Left lung (tissue), 10 donors: Measurements from ENCODE around the gene RASGRP3. TPM values are rescaled to one million over a fixed set of nuclear protein-coding genes. Genes with fewer than 3 reads are reported as not detected.

ENCODE experiments used
- ATAC-seq: fragments of 200-7000 bp; cut with Tn5 transposase; one replicate; pipeline ENCODE4 v1.9.1; 2020; ENCODE audit warnings: moderate library complexity
- DNase-seq, 4 donors: peaks; one replicate each; pipeline ENCODE4 v3.0.0-alpha.2; 2013 to 2020
- H3K27ac ChIP-seq, 2 donors: fragments of 200-600 bp; sonication (generic) in 1 of 2; one replicate each; pipeline versions ENCODE4 v1.5.0 to v1.8.0; 2020 to 2021
- H3K27me3 ChIP-seq, 2 donors: fragments of 200-600 bp; sonication (generic) in 1 of 2; one replicate each; pipeline versions ENCODE4 v1.5.0 to v1.8.0; 2020 to 2021
- H3K36me3 ChIP-seq, 2 donors: fragments of 200-600 bp; sonication (generic) in 1 of 2; one replicate each; pipeline versions ENCODE4 v1.5.0 to v1.8.0; 2020 to 2021
- H3K4me1 ChIP-seq, 2 donors: fragments of 200-600 bp; one replicate each; pipeline ENCODE4 v1.8.0; 2021
- H3K4me3 ChIP-seq, 2 donors: fragments of 200-600 bp; sonication (generic) in 1 of 2; one replicate each; pipeline versions ENCODE4 v1.5.0 to v1.8.0; 2020 to 2021; ENCODE audit warnings: mild to moderate bottlenecking in 1 of 2
- H3K9me3 ChIP-seq, 2 donors: fragments of 200-600 bp; sonication (generic) in 1 of 2; one replicate each; pipeline versions ENCODE4 v1.5.0 to v1.8.0; 2020 to 2021
- CTCF ChIP-seq, 2 donors: fragments of 200-600 bp; sonication (generic) in 1 of 2; IDR thresholded peaks; one replicate each; pipeline versions ENCODE4 v1.5.0 to v1.8.0; 2021; ENCODE audit warnings: antibody characterized with exemption in 2 of 2
- intact Hi-C, 2 donors: fragments of 100-400 bp; cut with DNase I; formaldehyde crosslinking; loops; one replicate each; pipeline versions ENCODE4 v1.11.2 to v1.14.2; 2022
- polyA plus RNA-seq, 6 donors: library from polyadenylated mRNA; unstranded; fragments of 120-200 nt; gene quantifications; one replicate each; pipeline ENCODE4 v1.2.1, GENCODE V29; 2013; ENCODE audit not compliant: insufficient read length in 6 of 6
- total RNA-seq, 2 donors: library from RNA; stranded (reverse); fragmentation: NEBNext Ultra II Directional; extraction: Animal tissue kit (Norgen Biotek cat#: 25700); gene quantifications; one replicate each; pipeline ENCODE4 v1.2.1, GENCODE V29; 2021
- donor health status: DM: no; HTN: yes; CAD: no.
- donor health status: DM: no; HTN: no; CAD: no.

The RASGRP3 gene
- total and polyA plus RNA-seq, 8 donors: 20.3 to 48.7 (median 36.8) TPM

- Histone ChIP-seq H3K4me1 (peaks cover 9 to 18% of the 10 kb centered on the region in 2 donors), H3K27ac (no peak overlapping the region), H3K27me3 (no peaks in the 10 kb centered on the region), H3K9me3 (no peaks in the 10 kb centered on the region), H3K4me3 (no peak overlapping the region), H3K36me3 (no peaks in the 10 kb centered on the region)
- intact Hi-C loops: no loop called here
- TF ChIP-seq CTCF (IDR thresholded peaks at IDR 0.05): no peak
- no peak for ATAC-seq
- no peak for DNase-seq
Observed at GRCh38 chr2:33495683-33496082, 19.2 kb downstream of the RASGRP3 start.

- no peak for TF ChIP-seq CTCF (IDR thresholded peaks at IDR 0.05)
- Histone ChIP-seq H3K4me3 (no peak overlapping the region), H3K27ac (no peak overlapping the region), H3K27me3 (no peaks in the 10 kb centered on the region), H3K4me1 (peaks cover 9 to 18% of the 10 kb centered on the region in 2 donors), H3K36me3 (no peaks in the 10 kb centered on the region), H3K9me3 (no peaks in the 10 kb centered on the region)
- intact Hi-C loops: no loop called here
- DNase-seq: no peak
- no peak for ATAC-seq
Observed at GRCh38 chr2:33496150-33496549, 19.7 kb downstream of the RASGRP3 start.

- no peak for TF ChIP-seq CTCF (IDR thresholded peaks at IDR 0.05)
- peaks cover 9 to 18% of the 10 kb centered on the region in 2 donors for H3K4me1 ChIP-seq
- ATAC-seq: no peak
Observed at GRCh38 chr2:33496726-33497125, 20.3 kb downstream of the RASGRP3 start.

GRCh38 chr2:33497221-33497650, 20.8 kb downstream of the RASGRP3 start:
- H3K27ac ChIP-seq: no peak overlapping the region
- no peaks in the 10 kb centered on the region for H3K27me3 ChIP-seq
- peaks cover 9 to 19% of the 10 kb centered on the region in 2 donors for H3K4me1 ChIP-seq
- no peaks in the 10 kb centered on the region for H3K36me3 ChIP-seq
- DNase-seq (no peak), ATAC-seq (no peak)
- H3K9me3 ChIP-seq: no peaks in the 10 kb centered on the region
- no peak overlapping the region for H3K4me3 ChIP-seq
- intact Hi-C loops: no loop called here
- TF ChIP-seq CTCF (IDR thresholded peaks at IDR 0.05): no peak

More at GRCh38 chr2:33496726-33497125, 20.3 kb downstream of the RASGRP3 start:
- intact Hi-C loops: no loop called here
- H3K36me3 ChIP-seq: no peaks in the 10 kb centered on the region
- no peaks in the 10 kb centered on the region for H3K9me3 ChIP-seq
- no peaks in the 10 kb centered on the region for H3K27me3 ChIP-seq
- no peak overlapping the region for H3K4me3 ChIP-seq
- no peak for DNase-seq
- H3K27ac ChIP-seq: no peak overlapping the region

- intact Hi-C loops: no loop called here
Observed at GRCh38 chr2:33498291-33498956, 22.0 kb downstream of the RASGRP3 start.

More at GRCh38 chr2:33498291-33498956, 22.0 kb downstream of the RASGRP3 start:
- ATAC-seq (no peak), DNase-seq (no peak)
- H3K4me1 ChIP-seq: peaks cover 9 to 27% of the 10 kb centered on the region in 2 donors
- no peak overlapping the region for H3K4me3 ChIP-seq
- no peaks in the 10 kb centered on the region for H3K9me3 ChIP-seq
- TF ChIP-seq CTCF (IDR thresholded peaks at IDR 0.05): no peak
- no peaks in the 10 kb centered on the region for H3K36me3 ChIP-seq
- no peaks in the 10 kb centered on the region for H3K27me3 ChIP-seq
- no peak overlapping the region for H3K27ac ChIP-seq
